ENCODE data around the gene TMEM26. TPM values are rescaled to one million over a fixed set of nuclear protein-coding genes. Genes with fewer than 3 reads are reported as not detected.

Gene TMEM26
- total and polyA plus RNA-seq, 2 of the 8 experiments (the other 6 are each of a cell fraction or from before 2014, with no cell fraction given), result 1.6 to 2.8 TPM

DNA sequence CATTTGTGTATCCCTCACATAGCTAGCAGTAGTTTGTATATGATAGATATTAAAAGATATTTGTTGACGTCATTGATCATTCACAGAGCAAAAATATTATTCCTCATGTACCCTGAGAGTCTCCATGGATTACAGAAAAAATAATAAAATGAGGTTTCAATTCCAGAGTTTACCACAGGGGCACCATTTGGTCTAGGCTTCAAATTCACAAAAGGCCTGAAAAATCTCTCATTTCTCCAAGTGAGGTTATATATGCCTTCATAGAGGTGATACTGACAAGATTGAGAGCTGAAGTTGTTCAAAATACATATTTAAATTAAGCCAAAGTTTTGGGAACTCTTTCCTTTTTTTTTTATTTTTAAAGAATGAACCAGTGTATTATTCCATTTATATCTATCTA lies 52.7 kb downstream of the TMEM26 start:
- Histone ChIP-seq H3K4ac (replicated peaks; ENCODE audit: insufficient read length, low read depth, low read length) (no peak overlapping the region), H3K27me3 (replicated peaks in 1 of 4; ENCODE audit: control insufficient read depth in 3 of 4, extremely low read depth in 1 of 4, insufficient read depth in 3 of 4, low read length in 3 of 4) (no peaks in the 10 kb centered on the region), H3K18ac (ENCODE audit: extremely low read depth, low read length) (no peak overlapping the region), H4K5ac (ENCODE audit: insufficient read length, low read depth, low read length) (no peak overlapping the region), H4K8ac (ENCODE audit: extremely low read depth, insufficient read depth, low read length) (no peak overlapping the region), H3K56ac (replicated peaks; ENCODE audit: insufficient read length, low read depth, low read length) (no peak overlapping the region), H2AFZ (ENCODE audit: low read length) (no peak overlapping the region), H3K4me1 (replicated peaks in 1 of 4; ENCODE audit: control insufficient read depth in 3 of 4, insufficient read depth in 4 of 4, low read length in 3 of 4) (peaks cover 0 to 9% (median 2%) of the 10 kb centered on the region in 4 experiments; a peak in 3 of 7 replicates), H4K20me1 (replicated peaks in 1 of 2; ENCODE audit: control insufficient read depth in 1 of 2, insufficient read depth in 2 of 2, low read length in 2 of 2) (no peaks in the 10 kb centered on the region), H3K36me3 (ENCODE audit: control insufficient read depth in 2 of 4, insufficient read depth in 4 of 4, low read length in 3 of 4) (no peaks in the 10 kb centered on the region), H3K23ac (ENCODE audit: insufficient read length) (no peak overlapping the region), H3K14ac (ENCODE audit: insufficient read length) (no peak overlapping the region), H2BK15ac (ENCODE audit: low read length) (no peak overlapping the region), H3K9me3 (ENCODE audit: insufficient read depth in 2 of 2, low read depth in 1 of 2, low read length in 1 of 2) (no peaks in the 10 kb centered on the region), H2BK20ac (ENCODE audit: low read length) (no peak overlapping the region), H3K23me2 (ENCODE audit: low read depth, low read length) (no peaks in the 10 kb centered on the region), H3K4me2 (ENCODE audit: insufficient read depth in 1 of 2, low read depth in 2 of 2, low read length in 2 of 2) (no peak overlapping the region), H3K4me3 (ENCODE audit: extremely low read depth in 1 of 4, insufficient read depth in 2 of 4, low read depth in 3 of 4, low read length in 4 of 4) (no peak overlapping the region), H3K79me1 (ENCODE audit: low read depth, low read length) (no peaks in the 10 kb centered on the region), H2BK120ac (replicated peaks; ENCODE audit: low read depth, low read length) (no peak overlapping the region), H2BK5ac (ENCODE audit: low read depth, low read length) (no peak overlapping the region), H3K27ac (ENCODE audit: low read depth, low read length) (no peak overlapping the region), H3K9ac (replicated peaks in 1 of 4; ENCODE audit: extremely low read depth in 1 of 4, low read depth in 3 of 4, low read length in 3 of 4) (no peak overlapping the region), H3K79me2 (ENCODE audit: control insufficient read depth in 1 of 2, insufficient read depth in 2 of 2, low read length in 2 of 2) (no peaks in the 10 kb centered on the region), H2AK5ac (ENCODE audit: low read depth, low read length) (no peak overlapping the region), H2BK12ac (ENCODE audit: low read depth, low read length) (no peak overlapping the region), H4K91ac (replicated peaks; ENCODE audit: insufficient read length, low read length) (no peak overlapping the region)
- no peak for TF ChIP-seq RAD21 (IDR thresholded peaks at IDR 0.05 in 1 of 2, conservative IDR thresholded peaks at IDR 0.05 in 1 of 2; ENCODE audit: low read depth in 2 of 2, low read length in 2 of 2)
- TF ChIP-seq SRF (IDR thresholded peaks at IDR 0.05; ENCODE audit: low read depth, low read length), result no peak
- no peak for FAIRE-seq
- 82% methylated on average over 1 of the region's 1 CpG; no CpG with 5 or more reads in 1 of the 2 experiments for WGBS, 2 experiments (ENCODE audit: extremely low coverage in 1 of 2, insufficient coverage in 1 of 2, insufficient read length in 1 of 2, insufficient replicate concordance in 2 of 2, low coverage in 1 of 2, low lambda C conversion rate in 2 of 2, missing lambda C conversion rate in 1 of 2)
- CTCF ChIA-PET (ENCODE audit: partially characterized antibody), result interaction anchor here (0.5 to 1.2 kb wide), 2 partner anchors 12 to 22 kb away, joined by 3 read pairs; no protein-coding TSS in a partner anchor
- POLR2A ChIA-PET (ENCODE audit: partially characterized antibody), result no interaction called here
- DNase-seq (ENCODE audit: low read depth in 1 of 2, low spot score in 2 of 2), result no peak
